ENCODE results near the gene GAS7.

- no peak for TF ChIP-seq POLR2AphosphoS5 (IDR thresholded peaks at IDR 0.05; ENCODE audit: low read depth)
- TF ChIP-seq CTCF (conservative IDR thresholded peaks at IDR 0.05; ENCODE audit: low read depth in 2 of 2), result no peak
Observed at GRCh38 chr17:10219193-10219592, 20.8 kb upstream of the GAS7 start.
